ENCODE results near the gene TBC1D2.

GRCh38 chr9:98248737-98249474 lies 6.5 kb downstream of the TBC1D2 start:
- TF ChIP-seq CTCF (conservative IDR thresholded peaks at IDR 0.05; ENCODE audit: low read length) (no peak), EZH2phosphoT487 (IDR thresholded peaks at IDR 0.05; ENCODE audit: borderline replicate concordance, low read depth, low read length) (no peak)
